Esophagus muscularis mucosa (tissue), 4 donors: Measurements from ENCODE around the gene ARHGAP15. TPM values are rescaled to one million over a fixed set of nuclear protein-coding genes. Genes with fewer than 3 reads are reported as not detected.

Source experiments
- DNase-seq: peaks from one replicate; pipeline ENCODE4 v3.0.0-alpha.2; 2017; ENCODE audit errors: extremely low spot score
- H3K27ac ChIP-seq, 4 donors: fragments of 200-600 bp; sonication (generic); replicated peaks in 1 of 4; 1 replicate in 3 of 4; 2 replicates in 1 of 4; pipeline ENCODE4 v1.5.1; 2016 to 2019; ENCODE audit warnings: mild to moderate bottlenecking in 1 of 4
- H3K27me3 ChIP-seq, 4 donors: fragments of 200-600 bp; sonication (generic); one replicate each; pipeline versions ENCODE4 v1.5.1 to v1.6.0; 2016 to 2019
- H3K36me3 ChIP-seq, 4 donors: fragments of 200-600 bp; sonication (generic); one replicate each; pipeline ENCODE4 v1.5.1; 2016 to 2019
- H3K4me1 ChIP-seq, 4 donors: fragments of 200-600 bp; sonication (generic); one replicate each; pipeline ENCODE4 v1.5.1; 2016 to 2019
- H3K4me3 ChIP-seq, 4 donors: fragments of 200-600 bp; sonication (generic); 1 replicate in 2 of 4; 2 replicates in 2 of 4; pipeline ENCODE4 v1.5.1; 2016 to 2019; ENCODE audit warnings: mild to moderate bottlenecking in 4 of 4, moderate library complexity in 1 of 4
- H3K9me3 ChIP-seq, 4 donors: fragments of 200-600 bp; sonication (generic); 1 replicate in 3 of 4; 2 replicates in 1 of 4; pipeline ENCODE4 v1.5.1; 2016 to 2019
- CTCF ChIP-seq, 3 experiments: fragments of 200-600 bp in 2 of 3; fragments of 450-650 bp in 1 of 3; sonication (generic) in 2 of 3; IDR thresholded peaks; one replicate each; pipeline ENCODE4 v1.5.1; 2017 to 2019; ENCODE audit warnings: antibody characterized with exemption in 3 of 3, mild to moderate bottlenecking in 2 of 3, moderate library complexity in 1 of 3
- EP300 ChIP-seq: sonication (generic); formaldehyde crosslinking; IDR thresholded peaks from one replicate; pipeline ENCODE4 v1.6.1; 2017; ENCODE audit warnings: antibody characterized with exemption
- POLR2A ChIP-seq: fragments of 450-650 bp; IDR thresholded peaks from one replicate; pipeline ENCODE4 v1.6.1; 2017; ENCODE audit warnings: antibody characterized with exemption, moderate library complexity, mild to moderate bottlenecking, low read depth
- POLR2AphosphoS5 ChIP-seq, 2 donors: sonication (generic); formaldehyde crosslinking; IDR thresholded peaks; one replicate each; pipeline ENCODE4 v1.6.1; 2017; ENCODE audit warnings: antibody characterized with exemption in 2 of 2
- WGBS: methylation state at CpG from one replicate; pipeline ENCODE4 v1.1.5; 2018; 5-methylcytosine and 5-hydroxymethylcytosine counted together
- intact Hi-C: fragments of 100-400 bp; cut with DNase I; formaldehyde crosslinking; loops from one replicate; pipeline ENCODE4 v1.15.1; 2023
- total RNA-seq, 4 donors: library from RNA; depleted of rRNA; stranded (reverse); fragments of >200 nt; gene quantifications; one replicate each; pipeline versions ENCODE4 v1.1.0 to v1.2.1, GENCODE V29; 2016

The ARHGAP15 gene
- total RNA-seq, 4 donors from 2014 or later: 5.4 to 13.3 (median 7.1) TPM

GRCh38 chr2:143740431-143740830 is 611.2 kb downstream of the ARHGAP15 start:
- DNase-seq: no peak
- H3K27ac ChIP-seq: no peak overlapping the region
- H3K36me3 ChIP-seq: no peaks in the 10 kb centered on the region
- no peaks in the 10 kb centered on the region for H3K4me1 ChIP-seq
- H3K27me3 ChIP-seq: no peaks in the 10 kb centered on the region
- WGBS: 96% methylated on average over 5 of the region's 5 CpGs
- intact Hi-C loops: no loop called here
- no peak for TF ChIP-seq EP300
- no peak for TF ChIP-seq POLR2A
- no peak for TF ChIP-seq POLR2AphosphoS5 (IDR thresholded peaks at IDR 0.05)
- H3K4me3 ChIP-seq: no peak overlapping the region
- H3K9me3 ChIP-seq: no peaks in the 10 kb centered on the region

GRCh38 chr2:143741205-143741604 is 612.0 kb downstream of the ARHGAP15 start:
- Histone ChIP-seq H3K4me1 (no peaks in the 10 kb centered on the region), H3K27ac (no peak overlapping the region), H3K9me3 (no peaks in the 10 kb centered on the region), H3K36me3 (no peaks in the 10 kb centered on the region), H3K4me3 (no peak overlapping the region), H3K27me3 (no peaks in the 10 kb centered on the region)
- TF ChIP-seq POLR2AphosphoS5 (IDR thresholded peaks at IDR 0.05) (no peak), POLR2A (no peak), EP300 (no peak), CTCF (IDR thresholded peaks at IDR 0.05) (no peak)
- DNase-seq: no peak
- intact Hi-C loops: no loop called here

- intact Hi-C loops: no loop called here
- no peak for TF ChIP-seq POLR2AphosphoS5 (IDR thresholded peaks at IDR 0.05)
- no peak for TF ChIP-seq POLR2A
- TF ChIP-seq EP300: no peak
- TF ChIP-seq CTCF (IDR thresholded peaks at IDR 0.05): no peak
- no peak for DNase-seq
- Histone ChIP-seq H3K27ac (no peak overlapping the region), H3K4me3 (no peak overlapping the region), H3K36me3 (no peaks in the 10 kb centered on the region), H3K27me3 (no peaks in the 10 kb centered on the region), H3K4me1 (no peaks in the 10 kb centered on the region), H3K9me3 (no peaks in the 10 kb centered on the region)
- 82% methylated on average over 5 of the region's 5 CpGs for WGBS
Measured at GRCh38 chr2:143742581-143742980, 613.4 kb downstream of the ARHGAP15 start.

- DNase-seq: no peak
- Histone ChIP-seq H3K36me3 (no peaks in the 10 kb centered on the region), H3K9me3 (no peaks in the 10 kb centered on the region), H3K27me3 (no peaks in the 10 kb centered on the region), H3K27ac (no peak overlapping the region), H3K4me3 (no peak overlapping the region), H3K4me1 (no peaks in the 10 kb centered on the region)
- WGBS: 81% methylated on average over 2 of the region's 2 CpGs
- no peak for TF ChIP-seq CTCF (IDR thresholded peaks at IDR 0.05)
- no peak for TF ChIP-seq POLR2A
- no peak for TF ChIP-seq POLR2AphosphoS5 (IDR thresholded peaks at IDR 0.05)
- no peak for TF ChIP-seq EP300
- intact Hi-C loops: no loop called here
Measured at GRCh38 chr2:143744114-143744513, 614.9 kb downstream of the ARHGAP15 start.

GRCh38 chr2:143745060-143745459 is 615.8 kb downstream of the ARHGAP15 start:
- TF ChIP-seq EP300 (no peak), POLR2A (no peak), CTCF (IDR thresholded peaks at IDR 0.05) (no peak), POLR2AphosphoS5 (IDR thresholded peaks at IDR 0.05) (no peak)
- H3K9me3 ChIP-seq: no peaks in the 10 kb centered on the region
- no peaks in the 10 kb centered on the region for H3K36me3 ChIP-seq
- no peak overlapping the region for H3K27ac ChIP-seq
- no peaks in the 10 kb centered on the region for H3K4me1 ChIP-seq
- H3K4me3 ChIP-seq: no peak overlapping the region
- DNase-seq: no peak
- 91% methylated on average over 2 of the region's 2 CpGs for WGBS
- intact Hi-C loops: no loop called here
- no peaks in the 10 kb centered on the region for H3K27me3 ChIP-seq
